Duodenal mucosa (tissue), 2 donors: ENCODE data around the gene SPTLC1.
"Not testable (repeated sequence)": the region's sequence is repeated elsewhere in the genome, so short reads cannot be mapped to it uniquely, and the experiment has no call there.

Experiments
- H3K27ac ChIP-seq: one replicate; pipeline ENCODE4 v1.7.0; 2013; ENCODE audit warnings: low read depth, low read length
- H3K27me3 ChIP-seq, 2 donors: one replicate each; pipeline ENCODE4 v1.7.0; 2013; ENCODE audit warnings: low read length in 2 of 2, control low read depth in 1 of 2; ENCODE audit not compliant: insufficient read depth in 2 of 2, control insufficient read depth in 1 of 2
- H3K36me3 ChIP-seq, 2 donors: one replicate each; pipeline ENCODE4 v1.7.0; 2013; ENCODE audit warnings: low read length in 2 of 2, control low read depth in 1 of 2; ENCODE audit not compliant: insufficient read depth in 2 of 2, control insufficient read depth in 1 of 2
- H3K4me1 ChIP-seq, 2 donors: one replicate each; pipeline ENCODE4 v1.7.0; 2013; ENCODE audit warnings: low read length in 2 of 2, control low read depth in 1 of 2; ENCODE audit not compliant: insufficient read depth in 2 of 2, control insufficient read depth in 1 of 2
- H3K4me3 ChIP-seq, 2 donors: one replicate each; pipeline ENCODE4 v1.7.0; 2013; ENCODE audit warnings: low read length in 2 of 2, low read depth in 1 of 2
- H3K9ac ChIP-seq, 2 donors: one replicate each; pipeline ENCODE4 v1.7.0; 2013; ENCODE audit warnings: low read length in 2 of 2, low read depth in 1 of 2
- H3K9me3 ChIP-seq, 2 donors: one replicate each; pipeline ENCODE4 v1.7.0; 2013; ENCODE audit warnings: low read length in 2 of 2, control low read depth in 1 of 2; ENCODE audit not compliant: control insufficient read depth in 1 of 2

Gene SPTLC1

GRCh38 chr9:92115071-92115858, at the start of gene SPTLC1:
SPTLC1 (minus strand) TSS chr9:92115413; CDS start chr9:92115370, 43 bp downstream.
- peak within 1 kb of the TSS; percentile 69 to 85 for H3K9ac ChIP-seq
- no peaks in the 10 kb centered on the region for H3K27me3 ChIP-seq
- peak within 1 kb of the TSS; percentile 85 for H3K27ac ChIP-seq
- H3K9me3 ChIP-seq: no peaks in the 10 kb centered on the region
- peaks cover 5 to 10% of the 10 kb centered on the region in 2 donors for H3K4me1 ChIP-seq
- H3K36me3 ChIP-seq: peaks cover 0 to 16% of the 10 kb centered on the region in 2 donors
- H3K4me3 ChIP-seq: peak within 1 kb of the TSS; percentile 85 to 92

GRCh38 chr9:92164975-92165374, 49.8 kb upstream of the SPTLC1 start:
- Histone ChIP-seq H3K9me3 (no peaks in the 10 kb centered on the region), H3K27ac (no peak overlapping the region), H3K27me3 (peaks cover 0 to 4% of the 10 kb centered on the region in 2 donors), H3K4me1 (no peaks in the 10 kb centered on the region), H3K4me3 (no peak overlapping the region), H3K36me3 (no peaks in the 10 kb centered on the region), H3K9ac (no peak overlapping the region)

- H3K9me3 ChIP-seq: no peaks in the 10 kb centered on the region
- H3K4me3 ChIP-seq: no peak overlapping the region
- H3K27me3 ChIP-seq: peaks cover 0 to 4% of the 10 kb centered on the region in 2 donors
These were observed 49.3 kb upstream of the SPTLC1 start for GRCh38 chr9:92164490-92164889.

GRCh38 chr9:92163276-92163675, 48.1 kb upstream of the SPTLC1 start:
- Histone ChIP-seq H3K27ac (no peak overlapping the region), H3K4me3 (no peak overlapping the region), H3K4me1 (no peaks in the 10 kb centered on the region), H3K36me3 (no peaks in the 10 kb centered on the region), H3K27me3 (peaks cover 0 to 4% of the 10 kb centered on the region in 2 donors), H3K9ac (no peak overlapping the region), H3K9me3 (no peaks in the 10 kb centered on the region)

More at GRCh38 chr9:92164490-92164889, 49.3 kb upstream of the SPTLC1 start:
- no peak overlapping the region for H3K27ac ChIP-seq
- H3K9ac ChIP-seq: no peak overlapping the region
- no peaks in the 10 kb centered on the region for H3K36me3 ChIP-seq
- H3K4me1 ChIP-seq: no peaks in the 10 kb centered on the region

- Histone ChIP-seq H3K27me3 (peaks cover 0 to 4% of the 10 kb centered on the region in 2 donors), H3K9ac (no peak overlapping the region), H3K4me1 (no peaks in the 10 kb centered on the region), H3K36me3 (no peaks in the 10 kb centered on the region), H3K4me3 (no peak overlapping the region), H3K9me3 (no peaks in the 10 kb centered on the region), H3K27ac (no peak overlapping the region)
These were observed 45.6 kb upstream of the SPTLC1 start for GRCh38 chr9:92160786-92161185.

- no peak overlapping the region for H3K9ac ChIP-seq
- no peaks in the 10 kb centered on the region for H3K4me1 ChIP-seq
- no peak overlapping the region for H3K4me3 ChIP-seq
- H3K27ac ChIP-seq: no peak overlapping the region
- no peaks in the 10 kb centered on the region for H3K27me3 ChIP-seq
- H3K36me3 ChIP-seq: no peaks in the 10 kb centered on the region
- no peaks in the 10 kb centered on the region for H3K9me3 ChIP-seq
These were observed 43.8 kb upstream of the SPTLC1 start for GRCh38 chr9:92159058-92159457.

GRCh38 chr9:92158097-92158601, 42.9 kb upstream of the SPTLC1 start:
- Histone ChIP-seq H3K27ac (no peak overlapping the region), H3K36me3 (no peaks in the 10 kb centered on the region), H3K4me3 (no peak overlapping the region), H3K9ac (no peak overlapping the region), H3K9me3 (no peaks in the 10 kb centered on the region), H3K27me3 (no peaks in the 10 kb centered on the region), H3K4me1 (no peaks in the 10 kb centered on the region)

GRCh38 chr9:92155736-92156135, 40.5 kb upstream of the SPTLC1 start:
- H3K4me3 ChIP-seq, H3K36me3 ChIP-seq, H3K4me1 ChIP-seq: not testable (repeated sequence)

GRCh38 chr9:92155221-92155620, 40.0 kb upstream of the SPTLC1 start:
- H3K27ac ChIP-seq: no peak overlapping the region
- no peaks in the 10 kb centered on the region for H3K9me3 ChIP-seq
- H3K9ac ChIP-seq: no peak overlapping the region
- H3K27me3 ChIP-seq: no peaks in the 10 kb centered on the region
- no peak overlapping the region for H3K4me3 ChIP-seq
- no peaks in the 10 kb centered on the region for H3K36me3 ChIP-seq
- no peaks in the 10 kb centered on the region for H3K4me1 ChIP-seq

More at GRCh38 chr9:92155736-92156135, 40.5 kb upstream of the SPTLC1 start:
- H3K9ac ChIP-seq, H3K27ac ChIP-seq, H3K27me3 ChIP-seq, H3K9me3 ChIP-seq: not testable (repeated sequence)

GRCh38 chr9:92153466-92154415, 38.5 kb upstream of the SPTLC1 start:
- H3K27me3 ChIP-seq, H3K27ac ChIP-seq, H3K9me3 ChIP-seq, H3K4me3 ChIP-seq, H3K9ac ChIP-seq, H3K36me3 ChIP-seq, H3K4me1 ChIP-seq: not testable (repeated sequence)
